GM23248 (cell line): ENCODE measurements around the gene DLG2.

Experiments
- EZH2 ChIP-seq: fragments of 200-600 bp; sonication (generic); IDR thresholded peaks from 2 replicates; pipeline ENCODE4 v1.6.1; 2018; ENCODE audit warnings: antibody characterized with exemption, mild to moderate bottlenecking; ENCODE audit not compliant: insufficient read depth, poor library complexity, severe bottlenecking
- EZH2phosphoT487 ChIP-seq: fragments of 200-600 bp; sonication (generic); IDR thresholded peaks from 2 replicates; pipeline ENCODE4 v1.6.1; 2018; ENCODE audit warnings: antibody characterized with exemption, moderate library complexity, mild to moderate bottlenecking, low read depth; ENCODE audit not compliant: insufficient read depth

DNA sequence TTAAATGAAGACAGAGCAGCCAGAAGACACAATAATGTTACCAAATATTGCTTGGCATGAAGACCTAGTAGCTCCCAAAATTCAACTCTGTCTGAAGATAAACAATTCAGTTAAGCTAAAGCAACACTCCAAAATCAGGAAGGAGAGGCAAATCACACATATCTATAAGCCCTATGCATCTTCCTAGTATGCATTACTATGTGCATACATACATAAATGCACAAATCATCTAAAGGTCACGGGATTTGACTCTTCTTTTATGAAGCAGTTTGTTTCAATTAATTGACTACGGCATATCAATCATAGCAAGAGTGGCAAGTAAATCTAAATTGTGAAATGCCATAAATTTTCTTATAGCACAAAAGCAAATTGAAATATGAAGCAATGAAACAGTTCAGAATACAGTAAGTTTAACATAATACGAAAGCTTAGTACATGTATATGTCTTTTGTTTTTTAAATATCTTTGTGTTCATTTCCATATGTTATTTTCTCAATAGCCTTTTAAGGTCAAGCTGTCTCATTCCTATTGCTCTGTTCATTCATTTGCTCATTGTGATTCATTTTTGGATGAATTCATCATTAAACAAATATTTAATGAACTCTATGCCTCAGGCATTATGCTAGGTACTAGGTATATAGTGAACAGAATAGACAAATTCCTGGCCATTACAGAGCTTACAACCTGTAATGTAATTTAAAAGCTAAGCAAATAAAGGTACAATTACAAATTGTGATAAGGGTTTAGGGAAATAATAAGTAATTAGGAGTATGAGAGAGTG is 540.5 kb downstream of the DLG2 start:
- TF ChIP-seq EZH2, result no peak
- no peak for TF ChIP-seq EZH2phosphoT487
